ENCODE results near the gene FLRT1.
A peak's percentile ranks its signal among the peaks of the same experiment; 100 is the strongest.

FLRT1 gene

GRCh38 chr11:64051297-64051696 lies 15.6 kb downstream of the FLRT1 start:
- Histone ChIP-seq H3K27me3 (ENCODE audit: control insufficient read depth, insufficient read depth, low read length) (peaks cover 48% of the 10 kb centered on the region), H3K27ac (ENCODE audit: low read depth, low read length) (no peak overlapping the region), H3K4me3 (ENCODE audit: low read depth, low read length) (no peak overlapping the region), H3K9ac (ENCODE audit: low read depth, low read length) (no peak overlapping the region), H3K9me3 (ENCODE audit: control insufficient read depth, insufficient read depth, low read length) (no peaks in the 10 kb centered on the region), H3K36me3 (ENCODE audit: control insufficient read depth, insufficient read depth, low read length) (no peaks in the 10 kb centered on the region), H3K4me1 (ENCODE audit: control insufficient read depth, insufficient read depth, low read length) (peaks cover 22% of the 10 kb centered on the region)

GRCh38 chr11:64052436-64052835 lies 16.7 kb downstream of the FLRT1 start:
- Histone ChIP-seq H3K27me3 (ENCODE audit: control insufficient read depth, insufficient read depth, low read length) (peaks cover 45% of the 10 kb centered on the region), H3K9me3 (ENCODE audit: control insufficient read depth, insufficient read depth, low read length) (no peaks in the 10 kb centered on the region), H3K4me1 (ENCODE audit: control insufficient read depth, insufficient read depth, low read length) (peaks cover 22% of the 10 kb centered on the region), H3K36me3 (ENCODE audit: control insufficient read depth, insufficient read depth, low read length) (no peaks in the 10 kb centered on the region), H3K4me3 (ENCODE audit: low read depth, low read length) (no peak overlapping the region), H3K27ac (ENCODE audit: low read depth, low read length) (peak overlapping the region; percentile 28), H3K9ac (ENCODE audit: low read depth, low read length) (no peak overlapping the region)

DNA sequence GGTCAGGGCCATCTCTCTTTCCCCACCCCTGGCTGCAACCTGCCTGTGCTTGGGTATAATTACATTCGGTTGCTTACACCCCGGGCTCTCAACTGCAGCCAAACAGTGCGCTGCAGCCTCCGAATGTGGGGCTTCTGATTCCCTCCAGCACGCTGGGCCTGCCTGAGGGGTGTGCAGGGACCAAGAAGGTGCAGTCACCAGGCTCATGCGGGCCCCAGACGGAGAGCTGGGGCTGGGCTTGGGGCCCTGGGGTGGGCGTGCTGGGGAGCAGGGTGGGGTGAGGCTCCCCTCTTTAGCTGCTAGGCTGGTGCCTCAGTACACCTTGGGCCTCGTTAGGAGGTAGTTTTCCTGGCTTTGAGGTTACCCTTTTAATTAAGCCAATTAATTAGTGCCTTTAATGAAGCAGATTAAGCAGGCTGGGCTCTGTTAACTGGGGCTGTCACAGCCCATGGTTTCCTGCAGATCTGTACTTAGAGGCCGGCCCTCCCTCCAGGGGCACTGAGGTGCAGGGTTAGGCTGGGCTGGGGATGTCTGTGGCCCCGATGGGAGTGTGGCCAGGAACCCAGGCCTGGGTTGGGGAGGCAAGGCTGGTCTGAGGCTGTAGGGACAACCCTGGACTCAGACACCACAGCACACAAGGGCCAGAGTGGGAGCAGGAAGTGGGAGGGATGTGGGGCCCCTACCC lies 17.3 kb downstream of the FLRT1 start:
- Histone ChIP-seq H3K4me1 (ENCODE audit: control insufficient read depth, insufficient read depth, low read length) (peaks cover 22% of the 10 kb centered on the region), H3K4me3 (ENCODE audit: low read depth, low read length) (no peak overlapping the region), H3K9me3 (ENCODE audit: control insufficient read depth, insufficient read depth, low read length) (no peaks in the 10 kb centered on the region), H3K9ac (ENCODE audit: low read depth, low read length) (no peak overlapping the region), H3K27me3 (ENCODE audit: control insufficient read depth, insufficient read depth, low read length) (peaks cover 52% of the 10 kb centered on the region), H3K27ac (ENCODE audit: low read depth, low read length) (peak overlapping the region; percentile 10), H3K36me3 (ENCODE audit: control insufficient read depth, insufficient read depth, low read length) (no peaks in the 10 kb centered on the region)

- H3K4me1 ChIP-seq (ENCODE audit: control insufficient read depth, insufficient read depth, low read length): peaks cover 22% of the 10 kb centered on the region
- peaks cover 58% of the 10 kb centered on the region for H3K27me3 ChIP-seq (ENCODE audit: control insufficient read depth, insufficient read depth, low read length)
- H3K4me3 ChIP-seq (ENCODE audit: low read depth, low read length): no peak overlapping the region
- no peak overlapping the region for H3K9ac ChIP-seq (ENCODE audit: low read depth, low read length)
- H3K9me3 ChIP-seq (ENCODE audit: control insufficient read depth, insufficient read depth, low read length): no peaks in the 10 kb centered on the region
- peak overlapping the region; percentile 40 for H3K27ac ChIP-seq (ENCODE audit: low read depth, low read length)
- no peaks in the 10 kb centered on the region for H3K36me3 ChIP-seq (ENCODE audit: control insufficient read depth, insufficient read depth, low read length)
Measured at GRCh38 chr11:64053699-64054098, 18.0 kb downstream of the FLRT1 start.

DNA sequence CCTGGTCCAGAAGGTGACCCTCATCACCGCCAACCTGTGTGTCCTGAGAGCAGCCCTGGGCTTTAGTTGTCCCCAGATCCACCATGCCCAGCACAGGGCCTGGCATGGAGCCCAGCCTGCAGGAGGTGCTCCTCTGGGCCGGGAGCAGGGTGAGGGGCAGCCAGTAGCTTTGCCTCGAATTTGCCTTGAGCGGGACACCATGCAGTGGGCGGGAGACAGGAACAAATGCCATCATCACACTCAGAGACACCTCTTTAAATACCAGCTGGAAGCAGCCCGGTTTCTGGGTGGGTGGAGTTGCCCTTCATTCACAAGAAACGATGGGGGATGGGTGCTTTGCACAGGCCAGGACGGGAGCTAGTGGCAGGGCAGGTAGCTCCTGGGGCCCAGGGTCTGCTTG lies 19.3 kb downstream of the FLRT1 start:
- Histone ChIP-seq H3K27ac (ENCODE audit: low read depth, low read length) (no peak overlapping the region), H3K4me3 (ENCODE audit: low read depth, low read length) (no peak overlapping the region), H3K4me1 (ENCODE audit: control insufficient read depth, insufficient read depth, low read length) (peaks cover 22% of the 10 kb centered on the region), H3K36me3 (ENCODE audit: control insufficient read depth, insufficient read depth, low read length) (no peaks in the 10 kb centered on the region), H3K27me3 (ENCODE audit: control insufficient read depth, insufficient read depth, low read length) (peaks cover 59% of the 10 kb centered on the region), H3K9ac (ENCODE audit: low read depth, low read length) (no peak overlapping the region), H3K9me3 (ENCODE audit: control insufficient read depth, insufficient read depth, low read length) (no peaks in the 10 kb centered on the region)

GRCh38 chr11:64056213-64056785 lies 20.6 kb downstream of the FLRT1 start:
- Histone ChIP-seq H3K4me1 (ENCODE audit: control insufficient read depth, insufficient read depth, low read length) (peaks cover 22% of the 10 kb centered on the region), H3K9me3 (ENCODE audit: control insufficient read depth, insufficient read depth, low read length) (no peaks in the 10 kb centered on the region), H3K9ac (ENCODE audit: low read depth, low read length) (no peak overlapping the region), H3K27ac (ENCODE audit: low read depth, low read length) (no peak overlapping the region), H3K4me3 (ENCODE audit: low read depth, low read length) (no peak overlapping the region), H3K36me3 (ENCODE audit: control insufficient read depth, insufficient read depth, low read length) (no peaks in the 10 kb centered on the region), H3K27me3 (ENCODE audit: control insufficient read depth, insufficient read depth, low read length) (peaks cover 65% of the 10 kb centered on the region)

DNA sequence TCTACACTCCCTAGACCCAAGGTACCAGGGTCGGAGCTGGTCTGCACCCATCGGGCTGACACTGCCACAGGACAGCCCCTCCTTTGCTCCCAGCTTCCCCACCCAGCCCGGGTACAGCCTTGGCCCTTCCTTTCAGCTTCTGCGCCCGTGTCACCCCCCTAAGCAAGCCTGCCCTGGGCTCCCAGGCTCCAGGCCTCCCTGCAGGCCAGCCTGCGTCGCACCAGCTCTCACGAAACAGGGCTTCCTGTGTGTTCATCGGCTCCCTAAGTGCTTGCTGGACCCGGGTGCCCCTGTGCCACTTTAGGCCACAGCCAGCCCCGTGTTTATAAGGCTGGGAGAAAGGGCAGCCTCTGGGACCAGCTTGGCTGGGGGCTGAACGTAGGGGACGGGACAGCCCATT lies 21.1 kb downstream of the FLRT1 start:
- no peak overlapping the region for H3K27ac ChIP-seq (ENCODE audit: low read depth, low read length)
- H3K9ac ChIP-seq (ENCODE audit: low read depth, low read length): no peak overlapping the region
- peaks cover 71% of the 10 kb centered on the region for H3K27me3 ChIP-seq (ENCODE audit: control insufficient read depth, insufficient read depth, low read length)
- H3K9me3 ChIP-seq (ENCODE audit: control insufficient read depth, insufficient read depth, low read length): no peaks in the 10 kb centered on the region
- H3K4me3 ChIP-seq (ENCODE audit: low read depth, low read length): no peak overlapping the region
- peaks cover 22% of the 10 kb centered on the region for H3K4me1 ChIP-seq (ENCODE audit: control insufficient read depth, insufficient read depth, low read length)
- no peaks in the 10 kb centered on the region for H3K36me3 ChIP-seq (ENCODE audit: control insufficient read depth, insufficient read depth, low read length)

- H3K9ac ChIP-seq (ENCODE audit: low read depth, low read length): no peak overlapping the region
- H3K27ac ChIP-seq (ENCODE audit: low read depth, low read length): no peak overlapping the region
- no peaks in the 10 kb centered on the region for H3K9me3 ChIP-seq (ENCODE audit: control insufficient read depth, insufficient read depth, low read length)
- H3K4me3 ChIP-seq (ENCODE audit: low read depth, low read length): no peak overlapping the region
- peaks cover 81% of the 10 kb centered on the region for H3K27me3 ChIP-seq (ENCODE audit: control insufficient read depth, insufficient read depth, low read length)
- H3K4me1 ChIP-seq (ENCODE audit: control insufficient read depth, insufficient read depth, low read length): peaks cover 16% of the 10 kb centered on the region
- H3K36me3 ChIP-seq (ENCODE audit: control insufficient read depth, insufficient read depth, low read length): no peaks in the 10 kb centered on the region
Measured at GRCh38 chr11:64057890-64058289, 22.2 kb downstream of the FLRT1 start.

DNA sequence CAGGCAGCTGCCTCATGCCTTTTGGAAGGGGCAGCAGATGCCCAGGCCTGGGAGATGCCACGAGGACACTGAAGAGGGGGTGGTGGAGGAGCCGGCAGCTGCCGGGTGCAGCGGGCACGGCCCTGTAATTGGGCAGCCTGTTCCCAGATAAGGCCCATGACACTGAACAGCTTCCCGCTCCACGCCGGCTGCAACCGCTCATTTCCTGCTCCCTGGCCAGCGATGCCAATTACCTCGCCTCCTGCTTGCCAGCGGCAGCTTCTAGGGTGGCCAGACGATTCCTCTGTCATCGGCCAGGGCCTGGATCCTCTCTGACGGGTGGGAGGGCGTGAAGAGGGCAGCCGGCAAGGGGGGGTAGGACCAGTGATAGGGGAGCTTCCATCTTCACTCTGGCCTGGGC lies 22.8 kb downstream of the FLRT1 start:
- Histone ChIP-seq H3K4me1 (ENCODE audit: control insufficient read depth, insufficient read depth, low read length) (peaks cover 11% of the 10 kb centered on the region), H3K36me3 (ENCODE audit: control insufficient read depth, insufficient read depth, low read length) (no peaks in the 10 kb centered on the region), H3K27me3 (ENCODE audit: control insufficient read depth, insufficient read depth, low read length) (peaks cover 87% of the 10 kb centered on the region), H3K4me3 (ENCODE audit: low read depth, low read length) (no peak overlapping the region), H3K27ac (ENCODE audit: low read depth, low read length) (no peak overlapping the region), H3K9me3 (ENCODE audit: control insufficient read depth, insufficient read depth, low read length) (no peaks in the 10 kb centered on the region), H3K9ac (ENCODE audit: low read depth, low read length) (no peak overlapping the region)

DNA sequence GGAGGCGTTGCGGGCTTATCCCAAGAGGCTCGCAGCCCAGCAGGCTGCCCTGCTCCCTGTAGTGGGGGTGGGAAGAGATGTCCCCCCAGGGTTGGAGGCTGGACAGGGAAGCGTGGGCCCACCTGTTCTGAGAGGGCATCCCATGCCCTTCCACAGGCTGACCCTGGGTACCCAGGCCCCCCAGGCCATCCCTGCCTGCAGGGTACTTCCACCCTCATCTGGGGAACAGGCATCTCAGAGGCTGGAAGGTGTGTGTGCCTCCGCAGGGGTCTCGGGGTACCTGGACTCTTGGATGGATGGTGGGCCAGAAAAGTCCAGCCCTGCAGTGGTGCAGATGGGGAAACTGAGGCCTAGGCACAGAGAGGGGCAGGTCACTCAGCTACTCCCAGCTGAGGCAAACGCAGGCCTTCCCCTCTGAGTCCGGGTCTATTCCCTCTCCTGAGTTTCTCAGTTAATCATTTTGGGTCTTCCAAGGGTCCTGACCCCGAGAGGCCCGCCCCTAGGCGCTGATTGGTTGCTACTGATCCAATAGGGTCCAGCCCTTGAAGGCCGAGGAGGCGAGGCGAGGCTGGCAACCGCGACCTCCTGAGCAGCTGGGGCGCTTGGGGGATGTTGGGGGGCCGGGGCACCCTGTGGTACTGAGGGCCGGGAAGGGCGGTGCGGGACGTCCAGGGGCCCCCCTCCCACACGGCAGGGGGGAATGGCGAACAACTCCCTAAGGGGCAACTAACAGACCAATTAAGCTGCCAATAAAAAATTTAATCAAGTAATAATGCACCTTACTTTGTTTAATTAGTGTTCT lies 23.8 kb downstream of the FLRT1 start:
- H3K27ac ChIP-seq (ENCODE audit: low read depth, low read length): no peak overlapping the region
- no peak overlapping the region for H3K9ac ChIP-seq (ENCODE audit: low read depth, low read length)
- H3K27me3 ChIP-seq (ENCODE audit: control insufficient read depth, insufficient read depth, low read length): peaks cover 92% of the 10 kb centered on the region
- peaks cover under 1% of the 10 kb centered on the region for H3K4me1 ChIP-seq (ENCODE audit: control insufficient read depth, insufficient read depth, low read length)
- H3K4me3 ChIP-seq (ENCODE audit: low read depth, low read length): no peak overlapping the region
- H3K36me3 ChIP-seq (ENCODE audit: control insufficient read depth, insufficient read depth, low read length): no peaks in the 10 kb centered on the region
- no peaks in the 10 kb centered on the region for H3K9me3 ChIP-seq (ENCODE audit: control insufficient read depth, insufficient read depth, low read length)

- peaks cover 91% of the 10 kb centered on the region for H3K27me3 ChIP-seq (ENCODE audit: control insufficient read depth, insufficient read depth, low read length)
- no peaks in the 10 kb centered on the region; the same call in 1 of the 2 replicates for H3K4me1 ChIP-seq (ENCODE audit: control insufficient read depth, insufficient read depth, low read length)
- no peaks in the 10 kb centered on the region for H3K36me3 ChIP-seq (ENCODE audit: control insufficient read depth, insufficient read depth, low read length)
- peak overlapping the region; percentile 60; the same call in 1 of the 2 replicates for H3K4me3 ChIP-seq (ENCODE audit: low read depth, low read length)
- H3K9me3 ChIP-seq (ENCODE audit: control insufficient read depth, insufficient read depth, low read length): no peaks in the 10 kb centered on the region
- H3K27ac ChIP-seq (ENCODE audit: low read depth, low read length): no peak overlapping the region
- no peak overlapping the region for H3K9ac ChIP-seq (ENCODE audit: low read depth, low read length)
Measured at GRCh38 chr11:64060263-64060860, 24.6 kb downstream of the FLRT1 start.

Data from HUES48 (cell line).